NCI-H2196 (cell line): Measurements from ENCODE around the gene RSPO3.

Experiments used
- DNase-seq: peaks from one replicate; lab custom pipeline; 2025; ENCODE audit not compliant: unreplicated experiment; lab: John Stamatoyannopoulos, UW

Gene RSPO3

GRCh38 chr6:127154509-127154908, 36.0 kb downstream of the RSPO3 start:
- DNase-seq, result no peak

DNA sequence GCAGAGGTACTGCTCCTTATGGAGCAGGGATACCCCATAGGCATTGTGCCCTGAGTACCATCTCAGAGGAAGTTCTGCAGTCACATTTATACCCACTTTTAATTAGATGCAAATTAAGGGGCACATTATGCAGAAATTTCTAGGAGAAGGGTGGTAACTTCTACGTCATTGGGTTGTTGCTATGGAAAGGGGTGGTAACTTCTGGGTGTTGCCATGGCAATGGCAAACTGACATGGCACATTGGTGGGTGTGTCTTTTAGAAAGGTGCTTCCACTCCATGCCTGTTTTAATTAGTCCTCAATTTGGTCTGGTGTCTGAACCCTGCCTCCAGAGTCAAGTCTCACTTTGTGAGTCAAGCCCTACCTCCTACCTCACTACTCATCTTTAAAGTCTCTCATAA, 42.0 kb downstream of the RSPO3 start:
- DNase-seq, result no peak

- no peak for DNase-seq
Measured at GRCh38 chr6:127162836-127163235, 44.4 kb downstream of the RSPO3 start.

- DNase-seq, result no peak
Measured at GRCh38 chr6:127164036-127164435, 45.6 kb downstream of the RSPO3 start.

- no peak for DNase-seq
Measured at GRCh38 chr6:127164565-127164964, 46.1 kb downstream of the RSPO3 start.

- DNase-seq, result no peak
Measured at GRCh38 chr6:127173156-127173940, 54.9 kb downstream of the RSPO3 start.

GRCh38 chr6:127176146-127176545, 57.7 kb downstream of the RSPO3 start:
- no peak for DNase-seq

- no peak for DNase-seq
Measured at GRCh38 chr6:127177030-127177922, 58.8 kb downstream of the RSPO3 start.

DNA sequence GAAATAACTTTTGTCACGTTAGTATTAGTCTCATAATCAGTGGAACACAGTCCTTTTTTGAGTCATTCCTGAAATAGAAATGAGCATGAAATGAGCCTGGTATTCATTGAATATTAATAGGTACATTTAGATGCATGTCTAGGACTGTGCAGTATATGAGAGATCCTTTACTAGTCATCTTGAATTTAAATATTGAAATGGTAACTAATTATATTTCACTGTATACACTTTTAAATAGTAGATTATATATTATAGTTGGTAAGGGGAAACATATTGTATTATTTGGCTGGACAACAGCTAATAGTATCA, 59.4 kb downstream of the RSPO3 start:
- no peak for DNase-seq

- DNase-seq, result no peak
Measured at GRCh38 chr6:127178746-127179145, 60.3 kb downstream of the RSPO3 start.

- DNase-seq, result no peak
Measured at GRCh38 chr6:127180426-127180825, 62.0 kb downstream of the RSPO3 start.

DNA sequence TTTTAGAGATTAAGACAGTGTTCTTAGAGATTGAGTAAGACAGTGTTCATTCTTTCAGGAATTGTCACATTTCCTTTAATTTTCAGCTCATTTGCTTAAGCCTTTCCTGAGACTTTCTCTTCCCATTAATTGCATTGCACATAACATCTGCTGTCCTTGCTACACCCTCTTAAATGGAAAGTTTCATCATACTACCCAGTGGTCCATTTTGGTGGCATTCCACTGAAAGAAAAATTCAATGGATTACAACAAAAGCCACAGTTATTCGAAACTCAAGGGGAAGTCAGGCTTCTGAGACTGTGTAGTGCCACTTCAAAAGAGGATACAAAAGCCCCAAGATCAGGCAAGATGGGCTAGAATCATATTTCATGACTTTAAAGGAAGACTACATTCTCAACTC, 64.0 kb downstream of the RSPO3 start:
- DNase-seq, result no peak

- no peak for DNase-seq
Measured at GRCh38 chr6:127185437-127185995, 67.0 kb downstream of the RSPO3 start.

- no peak for DNase-seq
Measured at GRCh38 chr6:127186889-127187288, 68.4 kb downstream of the RSPO3 start.

GRCh38 chr6:127188744-127189143, 70.3 kb downstream of the RSPO3 start:
- DNase-seq, result no peak

- peak; percentile 20 for DNase-seq
Measured at GRCh38 chr6:127190552-127190951, 72.1 kb downstream of the RSPO3 start.

- DNase-seq, result no peak
Measured at GRCh38 chr6:127191716-127192115, 73.2 kb downstream of the RSPO3 start.

GRCh38 chr6:127192911-127193541, 74.6 kb downstream of the RSPO3 start:
- DNase-seq, result no peak

DNA sequence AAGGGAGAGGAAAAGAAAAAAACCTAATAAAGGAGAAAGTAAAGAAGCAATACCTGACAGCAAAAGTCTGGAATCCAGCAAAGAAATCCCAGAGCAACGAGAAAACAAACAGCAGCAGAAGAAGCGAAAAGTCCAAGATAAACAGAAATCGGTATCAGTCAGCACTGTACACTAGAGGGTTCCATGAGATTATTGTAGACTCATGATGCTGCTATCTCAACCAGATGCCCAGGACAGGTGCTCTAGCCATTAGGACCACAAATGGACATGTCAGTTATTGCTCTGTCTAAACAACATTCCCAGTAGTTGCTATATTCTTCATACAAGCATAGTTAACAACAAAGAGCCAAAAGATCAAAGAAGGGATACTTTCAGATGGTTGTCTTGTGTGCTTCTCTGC, 77.4 kb downstream of the RSPO3 start:
- DNase-seq, result no peak

DNA sequence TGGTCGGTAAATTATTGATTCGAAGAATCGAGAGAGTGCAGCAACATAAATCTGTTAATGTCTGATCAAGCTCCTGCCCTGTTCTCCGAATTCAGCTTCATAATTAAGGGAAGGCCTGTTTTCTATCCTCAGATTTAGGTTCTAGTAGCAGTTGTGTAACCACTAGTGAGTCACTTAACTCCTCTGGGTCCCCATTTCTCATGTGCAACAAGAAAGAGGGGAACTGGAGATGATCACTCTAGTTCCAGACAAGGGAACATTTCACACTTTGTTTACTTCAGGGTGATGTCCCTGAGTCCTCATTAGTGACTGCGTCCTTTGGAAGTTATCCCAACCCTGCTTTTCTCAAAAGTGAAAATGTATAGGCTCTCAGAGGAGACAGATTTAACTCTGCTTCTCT, 80.1 kb downstream of the RSPO3 start:
- DNase-seq, result no peak

- DNase-seq, result no peak
Measured at GRCh38 chr6:127199470-127199869, 81.0 kb downstream of the RSPO3 start.

DNA sequence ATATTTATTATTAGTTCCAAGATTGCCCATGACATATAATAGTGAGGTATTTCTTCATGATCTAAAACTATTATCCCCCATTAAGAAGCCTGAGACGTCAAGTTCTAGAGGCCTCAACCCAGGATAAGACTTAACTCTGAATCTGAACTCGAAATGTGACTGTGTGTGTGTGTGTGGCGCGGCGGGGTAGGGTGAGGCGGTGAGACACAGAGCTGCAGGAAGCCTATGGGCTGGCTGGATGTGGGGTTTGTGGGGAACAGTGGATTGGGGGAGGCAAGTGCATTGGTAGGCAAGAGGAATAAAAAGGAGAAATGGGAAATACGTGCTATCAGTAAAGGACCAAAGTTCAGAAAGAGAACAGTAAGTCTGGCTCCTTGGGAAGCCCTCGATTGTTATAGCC, 81.6 kb downstream of the RSPO3 start:
- no peak for DNase-seq
